GM03348 (cell line): ENCODE results near the gene SLC10A2.
"Not testable (repeated sequence)": the region's sequence is repeated elsewhere in the genome, so short reads cannot be mapped to it uniquely, and the experiment has no call there.

ENCODE experiments used
- DNase-seq: peaks from one replicate; pipeline ENCODE4 v3.0.0; 2012; ENCODE audit warnings: low spot score

Gene SLC10A2, protein sequence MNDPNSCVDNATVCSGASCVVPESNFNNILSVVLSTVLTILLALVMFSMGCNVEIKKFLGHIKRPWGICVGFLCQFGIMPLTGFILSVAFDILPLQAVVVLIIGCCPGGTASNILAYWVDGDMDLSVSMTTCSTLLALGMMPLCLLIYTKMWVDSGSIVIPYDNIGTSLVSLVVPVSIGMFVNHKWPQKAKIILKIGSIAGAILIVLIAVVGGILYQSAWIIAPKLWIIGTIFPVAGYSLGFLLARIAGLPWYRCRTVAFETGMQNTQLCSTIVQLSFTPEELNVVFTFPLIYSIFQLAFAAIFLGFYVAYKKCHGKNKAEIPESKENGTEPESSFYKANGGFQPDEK

DNA sequence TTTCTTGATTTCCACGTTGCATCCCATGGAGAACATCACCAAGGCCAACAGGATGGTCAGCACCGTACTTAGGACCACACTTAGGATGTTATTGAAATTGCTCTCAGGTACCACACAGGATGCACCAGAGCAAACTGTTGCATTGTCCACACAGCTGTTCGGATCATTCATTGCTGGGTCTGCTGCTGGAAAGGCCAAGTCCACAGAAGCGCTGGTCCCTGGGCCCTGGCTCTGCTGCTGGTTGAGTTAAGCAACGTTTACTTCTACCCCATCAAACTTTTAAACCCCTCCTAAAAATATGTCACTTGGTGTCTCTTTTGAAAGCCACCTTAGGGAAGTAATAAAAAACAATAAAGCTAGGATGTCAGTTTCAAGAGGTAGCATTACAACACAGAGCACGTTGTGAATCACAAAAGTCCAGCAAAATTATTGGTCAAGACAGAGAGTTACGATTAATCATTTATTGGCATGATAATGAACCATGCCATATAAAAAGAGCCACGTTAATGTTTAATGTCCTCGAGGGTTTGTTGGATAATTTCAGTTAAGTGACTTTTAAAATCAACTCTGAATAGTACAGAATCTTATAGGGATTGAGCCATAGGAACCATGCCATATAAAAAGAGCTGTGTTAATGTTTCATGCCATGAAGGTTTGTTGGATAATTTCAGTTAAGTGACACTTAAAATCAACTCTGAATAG, at the start of gene SLC10A2:
SLC10A2 (minus strand) TSS at position 339 of the 702 bp plus-strand sequence; CDS start at position 171, 168 bp downstream.
- no peak for DNase-seq

DNA sequence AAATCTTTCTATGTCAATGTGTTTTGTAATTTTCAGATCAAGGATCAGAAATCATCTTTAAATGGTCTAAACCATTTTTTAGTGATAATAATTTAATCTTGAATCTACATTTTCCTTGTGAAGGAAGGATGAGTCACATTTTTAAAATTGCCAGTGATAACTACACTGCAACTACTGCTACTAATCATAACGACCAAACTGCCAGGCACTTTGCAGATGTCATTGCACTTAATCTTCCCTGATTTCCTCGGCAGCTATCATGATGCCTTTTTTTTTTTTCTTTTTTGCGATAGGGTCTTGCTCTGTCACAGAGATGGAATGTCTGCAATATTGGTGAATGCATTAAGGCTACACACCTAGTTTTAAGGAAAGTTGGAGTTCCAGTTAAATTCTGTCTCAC, 41.4 kb upstream of the SLC10A2 start:
- DNase-seq, result no peak

DNA sequence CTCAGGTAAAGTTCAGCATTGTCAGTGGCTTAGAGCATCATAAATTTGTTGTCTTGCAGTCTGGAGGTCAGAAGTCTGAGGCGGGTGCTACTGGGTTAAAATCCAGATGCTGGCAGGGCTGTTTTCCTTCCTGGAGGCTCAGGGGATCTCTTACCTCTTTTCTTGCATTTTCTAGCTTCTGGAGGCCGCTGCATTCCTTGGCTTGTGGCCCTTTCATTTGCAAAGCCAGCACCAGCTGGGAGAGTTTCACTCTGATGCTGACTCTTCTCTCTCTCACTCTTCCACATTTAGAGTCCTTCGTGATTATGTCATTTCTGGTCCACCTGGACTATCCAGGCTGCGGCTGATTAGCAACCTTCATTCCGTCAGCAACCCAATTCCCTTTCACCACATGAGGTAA, 38.1 kb upstream of the SLC10A2 start:
- DNase-seq, result no peak

DNA sequence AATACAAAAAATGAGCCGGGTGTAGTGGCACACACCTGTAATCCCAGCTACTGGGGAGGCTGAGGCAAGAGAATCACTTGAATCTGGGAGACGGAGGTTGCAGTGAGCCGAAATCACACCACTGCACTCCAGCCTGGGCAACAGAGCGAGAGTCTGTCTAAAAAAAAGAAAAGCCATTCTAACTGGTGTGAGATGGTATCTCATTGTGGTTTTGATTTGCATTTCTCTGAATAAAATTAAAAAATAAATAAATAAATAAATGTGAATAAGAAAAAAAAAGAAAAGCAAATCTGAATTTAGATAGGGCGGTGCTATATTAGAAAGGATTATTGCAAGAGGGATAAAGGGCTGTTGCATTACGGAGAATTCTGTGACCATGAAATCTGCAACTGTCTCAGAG, 37.2 kb upstream of the SLC10A2 start:
- not testable (repeated sequence) for DNase-seq

DNA sequence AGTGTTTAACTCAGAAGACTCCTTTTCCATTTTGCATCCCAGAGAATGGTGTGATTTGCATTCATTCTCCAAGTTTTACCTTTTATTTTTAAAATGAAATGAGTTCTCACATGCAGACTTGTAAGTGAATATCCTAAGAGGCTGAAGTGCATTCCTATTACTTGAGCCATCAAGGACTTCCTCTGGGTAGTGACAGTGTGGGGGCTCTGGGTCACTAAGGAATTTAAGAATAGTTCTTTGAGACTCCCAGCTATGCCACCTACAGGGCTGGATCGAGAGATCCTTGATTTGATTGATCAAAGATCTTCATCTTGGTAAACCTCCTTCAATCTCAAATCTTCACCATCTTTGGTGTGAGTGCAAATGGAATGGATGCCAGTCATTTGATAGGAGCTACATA, 36.3 kb upstream of the SLC10A2 start:
- DNase-seq, result no peak

DNA sequence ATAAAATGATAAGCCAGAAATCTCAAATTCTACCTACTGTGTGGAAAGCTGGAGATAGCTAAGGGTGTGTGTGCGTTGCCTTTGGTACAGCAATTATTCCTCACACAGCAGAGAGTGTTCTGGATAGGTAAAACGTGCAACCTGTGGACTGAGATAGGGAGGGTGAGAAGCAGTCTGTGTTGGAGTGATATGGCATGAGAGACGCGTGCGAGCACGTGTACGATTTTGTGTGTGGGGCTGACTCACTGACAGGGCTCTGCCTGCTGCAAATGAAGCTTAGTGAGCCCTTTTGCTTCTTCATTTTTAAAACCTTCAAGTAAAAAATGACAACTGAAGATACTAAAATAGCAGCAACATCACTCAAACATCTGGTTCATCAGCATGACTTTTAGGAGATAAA, 35.7 kb upstream of the SLC10A2 start:
- DNase-seq, result no peak

DNA sequence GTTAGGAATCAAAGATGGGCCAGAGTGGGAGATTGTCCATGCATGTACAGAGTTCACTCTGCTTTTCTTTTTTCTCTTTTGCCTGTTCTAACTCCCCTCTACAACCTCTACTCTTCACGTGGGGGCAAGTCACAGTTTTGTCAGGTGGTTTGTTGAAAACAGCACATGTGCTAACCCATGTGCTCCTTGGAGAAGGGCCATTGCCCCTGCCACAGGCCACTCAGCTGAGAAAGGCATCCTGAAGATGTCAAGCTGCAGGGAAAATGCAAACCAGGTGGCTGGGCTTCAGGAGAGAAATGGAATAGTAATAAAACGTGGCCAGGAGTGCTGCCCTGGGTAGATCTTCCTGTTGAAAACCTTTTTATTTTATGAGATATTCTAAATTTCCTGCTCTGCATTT, 35.3 kb upstream of the SLC10A2 start:
- DNase-seq, result no peak

DNA sequence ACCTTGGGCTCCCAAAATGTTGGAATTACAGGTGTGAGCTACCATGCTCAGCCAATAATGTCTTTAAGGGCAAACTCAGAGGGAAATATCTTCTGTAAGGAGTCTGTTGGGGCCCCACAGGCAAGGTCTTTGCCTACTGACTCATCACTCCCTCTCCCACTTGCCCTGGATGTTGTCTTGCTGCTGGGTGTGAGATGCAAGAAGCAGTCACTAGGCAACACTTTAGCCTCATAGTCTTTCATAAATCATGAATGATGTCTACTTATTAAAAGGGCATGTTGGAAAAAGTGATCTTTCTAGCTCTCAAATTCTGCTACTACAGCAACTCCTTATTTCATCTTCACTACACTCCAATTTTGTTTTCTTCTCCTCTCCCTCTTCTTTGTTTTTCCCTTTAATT, 34.6 kb upstream of the SLC10A2 start:
- no peak for DNase-seq

DNA sequence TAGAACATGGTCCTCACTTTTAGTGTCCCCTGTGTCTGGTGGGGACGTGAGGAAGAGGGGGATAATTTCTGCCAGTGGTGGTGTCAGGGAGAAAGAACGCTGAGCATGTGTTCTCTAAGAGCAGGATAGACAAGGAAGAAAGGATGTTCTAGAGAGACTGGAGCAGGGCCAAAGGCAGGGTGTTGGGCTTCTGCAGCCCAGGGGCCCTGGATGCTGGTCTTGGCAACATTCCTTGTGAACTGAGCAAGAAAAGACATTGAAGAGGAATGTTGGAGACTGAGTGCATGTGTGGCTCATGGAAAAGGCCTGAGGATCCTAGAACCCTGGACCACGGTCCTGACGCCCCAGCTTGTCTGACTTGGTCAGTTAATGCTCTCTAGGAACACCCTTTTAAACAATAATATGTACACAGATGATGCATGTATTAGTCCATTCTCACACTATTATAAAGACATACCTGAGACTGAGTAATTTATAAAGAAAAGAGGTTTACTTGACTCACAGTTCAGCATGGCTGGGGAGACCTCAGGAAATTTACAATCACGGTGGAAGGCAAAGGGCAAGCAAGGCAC, 33.6 kb upstream of the SLC10A2 start:
- no peak for DNase-seq

DNA sequence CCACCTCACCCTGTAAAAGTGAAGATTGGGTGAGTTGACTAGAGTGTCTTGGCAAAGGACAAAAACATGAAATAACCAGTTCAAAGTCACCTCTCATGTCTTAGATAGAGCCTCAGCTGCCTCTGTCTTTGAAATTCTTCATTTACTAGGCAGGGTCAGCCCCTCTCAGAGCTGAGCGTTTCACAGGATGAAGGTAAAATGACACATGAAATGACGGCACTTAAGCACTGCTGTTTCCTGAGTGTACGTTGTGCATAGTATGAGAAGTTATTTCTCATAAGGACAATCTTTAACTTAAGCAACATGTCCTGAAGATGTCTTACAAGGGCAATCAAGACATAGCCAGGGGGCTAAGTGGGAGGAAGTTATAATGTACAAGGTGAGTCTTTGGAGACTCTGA, 32.3 kb upstream of the SLC10A2 start:
- no peak for DNase-seq

DNA sequence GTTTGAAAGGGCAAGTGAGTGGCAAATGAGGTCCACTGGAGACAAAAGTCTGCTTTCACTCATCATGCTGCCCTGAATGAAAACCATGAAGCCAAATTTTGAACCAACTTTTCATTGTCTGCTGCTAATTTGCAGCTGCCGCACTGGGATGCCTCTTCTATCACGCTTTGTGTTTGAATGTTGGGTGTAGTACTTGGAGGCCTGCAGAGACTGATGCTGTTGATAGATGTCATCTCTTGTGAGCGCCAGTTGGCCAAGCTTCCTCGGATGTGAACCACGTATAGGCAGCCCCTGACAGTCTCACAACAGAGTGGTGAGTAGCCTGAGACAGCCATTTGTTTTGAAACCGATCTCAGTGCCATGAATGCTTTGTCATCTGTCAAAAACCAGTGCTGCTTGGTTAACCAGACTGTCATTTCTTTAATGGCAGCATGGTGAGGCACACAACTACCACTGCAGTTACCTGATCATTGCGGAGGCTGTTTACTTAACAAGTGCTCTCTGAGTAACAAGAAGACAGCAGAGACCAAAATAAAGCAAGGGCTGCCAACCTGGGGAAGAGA, 31.2 kb upstream of the SLC10A2 start:
- no peak for DNase-seq

DNA sequence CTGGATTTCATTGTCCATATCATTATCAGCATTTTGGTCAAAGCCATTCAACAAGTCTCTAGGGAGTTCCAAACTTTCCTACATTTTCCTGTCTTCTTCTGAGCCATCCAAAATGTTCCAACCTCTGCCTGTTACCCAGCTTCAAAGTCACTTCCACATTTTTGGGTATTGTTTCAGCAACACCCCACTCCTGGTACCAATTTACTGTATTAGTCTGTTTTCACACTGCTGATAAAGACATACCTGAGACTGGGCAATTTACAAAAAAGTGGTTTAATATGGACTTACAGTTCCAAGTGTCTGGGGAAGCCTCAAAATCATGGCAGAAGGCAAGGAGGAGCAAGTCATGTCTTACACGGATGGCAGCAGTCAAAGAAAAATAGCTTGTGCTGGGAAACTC, 27.4 kb upstream of the SLC10A2 start:
- not testable (repeated sequence) for DNase-seq

DNA sequence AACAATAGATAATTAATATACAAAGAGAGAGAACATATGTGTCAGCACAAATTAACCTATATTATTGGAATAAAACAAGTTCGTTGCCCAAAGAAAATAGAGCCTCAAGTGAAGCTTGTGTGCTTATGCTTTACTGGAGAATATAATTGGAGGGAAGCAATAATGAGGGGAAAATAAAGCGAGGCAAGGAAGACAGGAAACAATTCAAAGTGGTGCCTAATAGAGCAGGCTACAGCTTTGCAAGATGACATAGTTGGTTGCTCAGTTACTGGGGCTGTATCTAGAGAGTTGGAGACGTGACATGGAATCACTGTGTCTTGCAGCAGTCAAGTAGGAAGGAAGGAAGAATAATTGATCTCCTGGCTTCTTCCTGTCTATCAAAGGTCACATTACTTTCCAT, 21.1 kb upstream of the SLC10A2 start:
- DNase-seq, result no peak

DNA sequence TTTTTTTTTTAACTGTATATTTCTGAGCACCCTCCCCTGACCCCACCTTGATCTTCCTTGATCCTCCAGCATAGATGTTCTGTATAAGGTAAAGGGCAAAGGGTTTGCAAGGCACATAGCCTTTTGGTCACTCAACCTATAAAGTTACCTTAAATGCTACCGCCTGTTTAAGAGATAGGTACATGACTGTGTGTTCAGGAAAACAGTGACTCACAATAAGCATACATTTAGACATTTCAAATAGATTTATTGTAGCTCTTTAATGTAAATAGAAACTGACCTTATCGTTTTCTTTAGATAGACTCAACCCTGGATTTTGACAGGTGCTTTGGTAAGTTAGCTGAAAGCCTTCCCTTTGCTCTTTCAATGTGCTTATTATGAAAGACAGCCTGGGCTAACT, 15.2 kb upstream of the SLC10A2 start:
- no peak for DNase-seq

DNA sequence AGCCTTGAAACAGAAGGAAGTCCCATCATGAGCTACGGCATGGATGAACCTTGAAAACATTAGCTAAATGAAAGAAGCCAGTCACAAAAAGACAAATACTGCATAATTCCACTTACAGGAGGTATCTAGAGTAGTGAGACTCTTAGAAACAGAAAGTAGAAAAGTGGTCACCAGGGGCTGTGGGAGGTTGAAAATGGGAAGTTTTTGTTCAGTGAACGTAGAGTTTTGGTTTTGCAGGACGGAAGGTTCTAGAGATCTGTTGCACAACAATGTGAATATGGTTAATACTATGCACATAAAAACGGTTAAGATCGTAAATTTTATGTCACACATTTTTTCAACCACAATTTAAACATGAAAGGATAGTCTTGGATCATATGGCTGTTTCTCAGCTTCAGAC, 11.9 kb upstream of the SLC10A2 start:
- no peak for DNase-seq

DNA sequence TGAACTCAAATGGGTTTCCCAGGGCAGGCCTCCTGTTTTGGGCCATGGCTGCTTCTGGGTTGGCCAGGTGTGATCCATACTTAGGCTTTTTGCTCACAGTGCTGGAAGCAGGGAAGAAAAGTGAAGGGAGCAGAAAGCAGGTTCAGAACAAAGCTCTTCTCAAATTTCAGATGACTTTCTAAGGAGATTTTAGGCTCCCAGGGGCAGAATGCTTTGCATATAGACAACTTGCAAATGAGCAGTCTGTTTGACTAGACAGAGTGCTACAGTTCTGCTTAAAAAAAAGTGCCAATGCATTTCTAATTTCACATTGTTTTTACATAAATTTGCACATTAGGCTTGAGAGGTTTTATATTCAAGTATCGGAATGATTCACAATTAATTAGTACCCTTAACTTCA, 2.6 kb upstream of the SLC10A2 start:
- no peak for DNase-seq

DNA sequence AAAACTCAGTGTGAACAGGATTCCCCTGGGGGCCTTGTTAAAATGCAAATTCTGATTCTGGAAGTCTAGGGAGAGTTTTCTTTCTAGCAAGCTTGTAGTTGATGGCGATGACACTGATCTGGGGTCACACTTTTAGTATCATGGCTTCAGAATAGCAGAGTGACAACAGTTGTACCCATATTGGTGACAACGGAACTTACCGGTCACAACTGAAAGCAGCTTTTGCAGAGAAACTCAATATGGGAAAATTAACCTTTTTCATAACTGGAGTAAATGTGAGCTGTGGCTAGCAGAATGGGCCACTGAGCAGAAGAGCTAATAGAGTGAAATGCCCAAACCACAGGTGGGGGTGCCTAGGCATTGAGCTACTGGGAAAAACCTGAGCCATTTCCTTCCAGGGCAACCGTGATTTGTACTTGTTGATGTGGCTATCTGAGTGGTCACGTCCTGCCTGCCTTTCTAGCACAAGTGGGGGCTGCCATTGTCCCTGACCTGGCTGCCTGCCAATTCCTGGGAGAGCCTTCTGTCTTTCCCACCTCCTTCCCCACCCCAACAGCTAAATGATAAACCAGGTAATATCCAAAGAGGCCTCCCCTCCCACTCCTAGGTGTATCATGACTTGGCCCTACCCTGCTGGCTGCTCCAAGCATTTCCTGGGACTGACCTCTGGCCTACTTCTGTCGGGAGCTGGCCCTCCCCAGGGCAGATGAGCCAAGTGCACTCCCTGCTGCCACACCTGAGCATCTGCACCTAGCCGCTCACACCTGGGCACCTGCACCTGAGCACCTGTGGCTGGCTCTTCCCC, 1.7 kb upstream of the SLC10A2 start:
- no peak for DNase-seq

DNA sequence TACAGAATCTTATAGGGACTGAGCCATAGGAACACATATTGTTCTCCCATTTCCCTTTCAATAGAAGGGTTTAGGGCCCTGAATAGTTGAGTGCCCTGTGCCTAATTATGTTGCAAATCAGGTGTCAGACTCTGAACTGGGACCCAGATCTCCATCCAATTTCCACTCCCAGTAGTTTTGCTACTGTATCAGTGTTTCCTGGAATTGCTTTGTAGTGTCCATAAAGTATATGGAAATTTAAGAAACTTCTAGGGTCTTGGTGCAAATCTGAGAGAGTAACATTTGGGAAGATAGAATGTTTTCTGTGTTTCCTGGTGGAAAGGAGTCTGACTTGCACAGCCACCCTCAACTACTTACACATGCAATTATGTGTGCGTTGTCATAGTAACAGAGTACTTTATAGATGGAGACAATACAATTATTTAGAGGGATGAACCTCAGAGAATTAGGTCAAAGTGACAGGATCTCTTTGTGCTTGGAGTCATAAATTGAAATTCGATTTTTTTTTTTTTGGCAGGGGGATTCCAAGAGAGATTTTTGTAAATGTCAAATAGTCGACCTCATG, 646 bp upstream of the SLC10A2 start:
- no peak for DNase-seq

DNA sequence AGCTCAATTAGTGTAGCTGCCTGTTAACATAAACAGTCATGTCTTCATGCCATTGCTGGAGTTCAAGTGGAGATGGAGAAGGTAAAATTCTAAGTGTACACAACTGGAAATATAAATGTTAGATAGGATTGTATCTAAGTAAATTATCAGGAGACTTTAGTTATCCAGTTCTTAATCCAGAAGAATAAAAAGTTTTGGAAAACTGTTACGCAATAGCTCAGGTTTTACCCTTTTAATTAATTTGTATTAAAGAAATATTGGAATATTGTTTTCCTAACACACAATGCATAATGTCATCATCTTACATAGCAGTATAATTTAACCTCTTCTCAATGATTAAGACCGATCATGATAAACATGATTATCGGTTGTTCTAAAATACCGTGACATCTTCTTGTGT, 2.8 kb downstream of the SLC10A2 start:
- DNase-seq, result no peak

DNA sequence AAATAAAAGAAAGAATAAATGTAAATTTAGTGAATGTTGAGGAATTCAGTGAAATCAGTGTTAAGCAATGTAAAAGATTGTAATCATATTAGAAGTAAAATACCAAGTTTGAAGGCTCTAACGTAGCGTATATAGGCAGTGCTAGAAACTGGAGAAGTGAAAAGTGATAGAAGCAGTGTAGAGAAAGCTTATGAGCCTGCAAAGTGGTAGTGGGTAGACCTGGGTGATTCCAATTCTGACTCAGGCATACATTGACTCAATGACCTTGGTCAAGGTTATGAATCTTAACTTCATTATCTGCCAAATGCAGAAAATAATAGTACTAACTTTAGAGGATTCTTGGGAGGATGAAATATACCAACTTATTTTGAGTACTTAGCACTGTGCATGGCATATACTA, 4.1 kb downstream of the SLC10A2 start:
- DNase-seq, result no peak

DNA sequence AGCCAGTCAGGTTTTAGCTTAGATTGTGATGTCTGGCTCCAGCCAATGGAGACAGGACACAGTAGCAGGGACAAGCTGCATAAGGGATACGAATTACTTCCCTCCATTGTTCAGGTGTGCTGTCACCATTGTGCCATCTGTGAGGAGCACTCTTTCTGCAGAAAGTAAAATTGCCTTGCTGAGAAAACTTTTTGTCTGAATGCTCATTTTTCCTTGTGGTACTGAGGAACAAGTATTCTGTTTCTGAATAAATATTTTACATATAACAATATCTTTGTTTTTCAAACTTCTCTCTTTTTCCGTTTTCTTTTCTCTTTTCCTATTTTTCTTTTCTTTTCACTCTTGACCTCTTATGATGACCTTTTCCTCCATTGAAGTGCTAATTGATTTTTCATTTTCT, 10.2 kb downstream of the SLC10A2 start:
- DNase-seq, result no peak

DNA sequence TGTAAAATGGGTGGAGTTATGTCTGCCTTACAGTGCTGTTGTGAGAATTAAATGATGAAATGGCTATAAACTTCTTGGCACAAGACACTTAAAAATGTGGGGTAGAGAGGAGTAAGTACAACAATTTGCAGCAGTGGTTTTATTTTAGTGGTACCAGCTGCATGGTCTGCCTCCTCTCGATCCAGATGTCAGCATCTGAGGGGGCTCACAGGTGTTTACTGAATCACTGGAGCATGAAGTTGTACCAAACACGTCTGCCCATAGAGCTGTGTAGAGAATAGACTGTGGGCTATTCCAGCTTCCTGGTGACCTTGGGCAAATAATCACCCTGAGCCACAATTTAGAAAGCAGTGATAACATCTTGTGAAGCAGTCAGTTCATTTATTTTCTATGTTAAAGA, 11.1 kb downstream of the SLC10A2 start:
- DNase-seq, result no peak
